GM23338 (cell line): ENCODE data around the gene AKR1C8. TPM values are rescaled to one million over a fixed set of nuclear protein-coding genes. Genes with fewer than 3 reads are reported as not detected.

Experiments
- ATAC-seq: fragments of 200-7000 bp; cut with Tn5 transposase; 3 replicates; pipeline ENCODE4 v1.9.1; 2020
- DNase-seq: peaks from one replicate; pipeline ENCODE4 v3.0.0-alpha.2; 2015; ENCODE audit warnings: low spot score
- H2AFZ ChIP-seq: fragments of 200-600 bp; sonication (generic); 2 replicates; pipeline ENCODE4 v1.8.0; 2016; ENCODE audit warnings: antibody characterized with exemption, mild to moderate bottlenecking, moderate library complexity
- H3F3A ChIP-seq: fragments of 200-600 bp; sonication (generic); replicated peaks from 2 replicates; pipeline ENCODE4 v1.8.0; 2017; ENCODE audit warnings: antibody characterized with exemption, mixed run types, low read depth
- H3K27ac ChIP-seq: fragments of 200-600 bp; sonication (generic); 2 replicates; pipeline ENCODE4 v1.6.1; 2016; ENCODE audit warnings: low read depth
- H3K27me3 ChIP-seq: fragments of 200-600 bp; sonication (generic); 2 replicates; pipeline ENCODE4 v1.8.0; 2016; ENCODE audit warnings: mild to moderate bottlenecking, mixed run types, moderate library complexity; ENCODE audit not compliant: insufficient read depth
- H3K36me3 ChIP-seq: fragments of 200-600 bp; sonication (generic); 2 replicates; pipeline ENCODE4 v1.8.0; 2016; ENCODE audit warnings: mild to moderate bottlenecking; ENCODE audit not compliant: insufficient read depth
- H3K4me1 ChIP-seq: fragments of 200-600 bp; sonication (generic); 2 replicates; pipeline ENCODE4 v1.8.0; 2016; ENCODE audit warnings: mild to moderate bottlenecking, moderate library complexity; ENCODE audit not compliant: insufficient read depth
- H3K4me2 ChIP-seq: fragments of 200-600 bp; sonication (generic); 2 replicates; pipeline ENCODE4 v1.7.1; 2017; ENCODE audit warnings: mixed run types
- H3K4me3 ChIP-seq: fragments of 200-600 bp; sonication (generic); 2 replicates; pipeline ENCODE4 v1.6.1; 2016; ENCODE audit warnings: mixed run types
- H3K79me2 ChIP-seq: fragments of 200-600 bp; sonication (generic); replicated peaks from 2 replicates; pipeline ENCODE4 v1.8.0; 2017; ENCODE audit warnings: mild to moderate bottlenecking; ENCODE audit not compliant: insufficient read depth
- H3K9me2 ChIP-seq: fragments of 200-600 bp; sonication (generic); 2 replicates; pipeline ENCODE4 v1.8.0; 2017; ENCODE audit not compliant: insufficient read depth
- H4K20me1 ChIP-seq: fragments of 200-600 bp; sonication (generic); replicated peaks from 2 replicates; pipeline ENCODE4 v1.8.0; 2017; ENCODE audit warnings: mild to moderate bottlenecking; ENCODE audit not compliant: insufficient read depth
- H3K27ac Mint-ChIP-seq: 2 replicates; pipeline ENCODE4 v1.8.0; 2020; ENCODE audit warnings: inconsistent platforms, mild to moderate bottlenecking, moderate library complexity, mixed read lengths
- H3K27me3 Mint-ChIP-seq: 3 replicates; pipeline ENCODE4 v1.8.0; 2022; ENCODE audit warnings: low read depth, mild to moderate bottlenecking, moderate library complexity, mixed read lengths, inconsistent platforms; ENCODE audit not compliant: insufficient read depth, poor library complexity
- H3K36me3 Mint-ChIP-seq: 3 replicates; pipeline ENCODE4 v1.8.0; 2021; ENCODE audit warnings: low read depth, mild to moderate bottlenecking, inconsistent platforms, moderate library complexity, mixed read lengths
- H3K4me1 Mint-ChIP-seq: 3 replicates; pipeline ENCODE4 v1.8.0; 2020; ENCODE audit warnings: mild to moderate bottlenecking, inconsistent platforms, mixed read lengths
- H3K4me3 Mint-ChIP-seq: 3 replicates; pipeline ENCODE4 v1.8.0; 2021; ENCODE audit warnings: moderate library complexity, mild to moderate bottlenecking, inconsistent platforms, mixed read lengths
- H3K9me3 Mint-ChIP-seq: 3 replicates; pipeline ENCODE4 v1.8.0; 2020; ENCODE audit warnings: moderate library complexity, mild to moderate bottlenecking, inconsistent platforms, mixed read lengths
- CREB1 ChIP-seq: fragments of 250-450 bp; sonication (Bioruptor Pico); IDR thresholded peaks from 2 replicates; pipeline ENCODE4 v1.5.0; 2020; ENCODE audit warnings: low read depth, mild to moderate bottlenecking, moderate library complexity
- CTCF ChIP-seq, 2 experiments: fragments of 200-600 bp in 1 of 2; sonication (generic) in 1 of 2; conservative IDR thresholded peaks; 2 replicates each; pipeline versions ENCODE4 v1.5.1 to v1.6.1; 2016 to 2017; ENCODE audit warnings: antibody characterized with exemption in 2 of 2, low read depth in 2 of 2, mild to moderate bottlenecking in 2 of 2, moderate library complexity in 1 of 2
- ETS1 ChIP-seq: IDR thresholded peaks from 2 replicates; pipeline ENCODE4 v1.6.1; 2016; ENCODE audit warnings: antibody characterized with exemption
- EZH2 ChIP-seq: fragments of 200-600 bp; sonication (generic); IDR thresholded peaks from one replicate; pipeline ENCODE4 v1.8.0; 2017; ENCODE audit warnings: antibody characterized with exemption, mild to moderate bottlenecking, low read depth; ENCODE audit not compliant: unreplicated experiment
- EZH2phosphoT487 ChIP-seq: fragments of 200-600 bp; sonication (generic); IDR thresholded peaks from one replicate; pipeline ENCODE4 v1.8.1; 2018; ENCODE audit warnings: antibody characterized with exemption; ENCODE audit not compliant: unreplicated experiment
- JUNB ChIP-seq: IDR thresholded peaks from one replicate; pipeline ENCODE4 v1.6.1; 2016; ENCODE audit warnings: antibody characterized with exemption; ENCODE audit not compliant: unreplicated experiment
- NANOG ChIP-seq: IDR thresholded peaks from 2 replicates; pipeline ENCODE4 v1.6.1; 2016; ENCODE audit warnings: antibody characterized with exemption, borderline replicate concordance
- POLR2AphosphoS5 ChIP-seq: IDR thresholded peaks from 2 replicates; pipeline ENCODE4 v1.6.1; 2016; ENCODE audit warnings: antibody characterized with exemption, low read depth
- REST ChIP-seq: IDR thresholded peaks from one replicate; pipeline ENCODE4 v1.6.1; 2018; ENCODE audit warnings: antibody characterized with exemption; ENCODE audit not compliant: unreplicated experiment
- STAT1 ChIP-seq: IDR thresholded peaks from one replicate; pipeline ENCODE4 v1.6.1; 2016; ENCODE audit warnings: antibody characterized with exemption; ENCODE audit not compliant: unreplicated experiment
- ZNF114 ChIP-seq: fragments of 250-450 bp; sonication (Bioruptor Pico); IDR thresholded peaks from 2 replicates; pipeline ENCODE4 v1.5.0; 2020; ENCODE audit warnings: mild to moderate bottlenecking, moderate library complexity
- ZNF331 ChIP-seq: fragments of 250-450 bp; sonication (Bioruptor Pico); IDR thresholded peaks from 2 replicates; pipeline ENCODE4 v1.5.0; 2020; ENCODE audit warnings: low read depth, mild to moderate bottlenecking, moderate library complexity
- ZNF462 ChIP-seq: fragments of 250-450 bp; sonication (Bioruptor Pico); IDR thresholded peaks from 2 replicates; pipeline ENCODE4 v1.5.0; 2020; ENCODE audit warnings: mild to moderate bottlenecking, moderate library complexity
- polyA plus RNA-seq: library from polyadenylated mRNA; unstranded; fragments of >200 nt; fragmentation: Nextera tagmentation; extraction: Ambion mirVana; gene quantifications from 2 replicates; pipeline ENCODE4 v1.2.1, GENCODE V29; 2016
- total RNA-seq: library from RNA; depleted of rRNA; stranded (reverse); fragments of >200 nt; shearing (Covaris generic); gene quantifications from 2 replicates; pipeline ENCODE4 v1.2.3, GENCODE V29; 2014

Gene AKR1C8
- total and polyA plus RNA-seq, 2 experiments from 2014 or later: not detected

GRCh38 chr10:5146920-5147254 lies 38.1 kb downstream of the AKR1C8 start:
- Histone ChIP-seq H3K4me3 (no peak overlapping the region), H4K20me1 (no peaks in the 10 kb centered on the region), H3K36me3 (no peaks in the 10 kb centered on the region), H3K4me2 (no peak overlapping the region), H3F3A (no peaks in the 10 kb centered on the region), H2AFZ (no peak overlapping the region), H3K4me1 (no peaks in the 10 kb centered on the region), H3K9me2 (peaks cover 8% of the 10 kb centered on the region), H3K27me3 (no peaks in the 10 kb centered on the region), H3K79me2 (no peaks in the 10 kb centered on the region), H3K27ac (no peak overlapping the region)
- no peaks in the 10 kb centered on the region for H3K4me1 Mint-ChIP-seq
- H3K27ac Mint-ChIP-seq: no peak overlapping the region
- H3K36me3 Mint-ChIP-seq: peaks cover 3% of the 10 kb centered on the region; the same call in 1 of the 3 replicates
- H3K27me3 Mint-ChIP-seq: no peaks in the 10 kb centered on the region
- H3K4me3 Mint-ChIP-seq: no peak overlapping the region
- no peak for TF ChIP-seq ZNF331 (CRISPR knock-in tag)
- no peak for TF ChIP-seq ZNF114 (CRISPR knock-in tag)
- TF ChIP-seq ZNF462 (CRISPR knock-in tag): no peak
- TF ChIP-seq STAT1: no peak
- TF ChIP-seq CTCF (conservative IDR thresholded peaks at IDR 0.05; ENCODE audit: low read depth in 2 of 2): no peak
- no peak for TF ChIP-seq NANOG
- TF ChIP-seq EZH2phosphoT487: no peak
- no peak for TF ChIP-seq CREB1
- no peak for TF ChIP-seq REST
- no peak for TF ChIP-seq EZH2
- no peak for TF ChIP-seq ETS1
- no peak for TF ChIP-seq JUNB
- no peak for TF ChIP-seq POLR2AphosphoS5
- DNase-seq: no peak
- no peak for ATAC-seq
- peaks cover 61% of the 10 kb centered on the region for H3K9me3 Mint-ChIP-seq
